ENCODE results near the gene AKAP6.
"Not testable (repeated sequence)": the region's sequence is repeated elsewhere in the genome, so short reads cannot be mapped to it uniquely, and the experiment has no call there.

Gene AKAP6

DNA sequence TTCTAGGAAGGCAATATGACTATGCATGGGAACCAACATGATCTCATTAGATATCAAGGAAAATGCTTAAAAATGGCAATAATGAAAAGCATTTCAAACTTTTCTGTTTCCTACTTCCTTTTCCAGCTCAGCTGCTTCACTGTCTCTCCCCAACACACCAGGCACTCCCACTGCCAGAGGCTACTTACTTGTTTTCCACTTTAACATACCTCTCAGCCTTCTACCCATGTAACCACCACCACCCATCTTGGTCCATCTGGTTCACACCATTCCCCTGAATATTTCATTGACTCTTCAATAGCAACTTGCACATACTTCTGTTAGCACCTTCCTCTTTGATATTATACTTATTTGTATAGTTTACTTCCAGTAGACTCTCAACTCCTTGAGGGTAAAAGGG lies 441.3 kb downstream of the AKAP6 start:
- H3K27me3 ChIP-seq (ENCODE audit: insufficient read depth, low read length), result no peaks in the 10 kb centered on the region
- no peaks in the 10 kb centered on the region for H3K9me3 ChIP-seq (ENCODE audit: insufficient read depth, low read depth, low read length)
- no peaks in the 10 kb centered on the region for H3K4me1 ChIP-seq (ENCODE audit: insufficient read depth, low read length)
- H3K4me3 ChIP-seq (ENCODE audit: low read length), result no peak overlapping the region
- H3K36me3 ChIP-seq (ENCODE audit: insufficient read depth, low read length), result no peaks in the 10 kb centered on the region
- no peak overlapping the region for H3K27ac ChIP-seq (ENCODE audit: low read depth, low read length)
- H3K9ac ChIP-seq (ENCODE audit: low read depth, low read length), result no peak overlapping the region

DNA sequence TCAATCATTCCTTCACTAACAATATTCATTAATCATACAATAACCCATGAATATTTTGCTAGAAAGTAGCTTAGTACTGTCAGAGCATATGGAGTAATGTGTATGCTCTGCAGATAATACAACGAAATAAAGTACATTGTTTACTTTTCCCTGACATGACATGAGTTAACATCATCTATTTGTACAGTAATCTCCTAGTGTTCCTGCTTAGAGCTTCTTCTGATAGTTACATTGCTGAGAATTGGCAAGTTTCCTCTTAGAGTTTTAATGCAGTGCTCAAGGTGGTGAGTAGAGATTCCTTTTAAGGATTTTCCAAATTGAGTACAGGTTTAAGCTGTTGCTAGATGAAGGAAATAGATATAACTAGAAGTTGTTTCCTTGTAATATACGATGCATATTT lies 445.1 kb downstream of the AKAP6 start:
- Histone ChIP-seq H3K36me3 (ENCODE audit: insufficient read depth, low read length) (no peaks in the 10 kb centered on the region), H3K4me3 (ENCODE audit: low read length) (no peak overlapping the region), H3K9me3 (ENCODE audit: insufficient read depth, low read depth, low read length) (no peaks in the 10 kb centered on the region), H3K27me3 (ENCODE audit: insufficient read depth, low read length) (no peaks in the 10 kb centered on the region), H3K27ac (ENCODE audit: low read depth, low read length) (no peak overlapping the region), H3K9ac (ENCODE audit: low read depth, low read length) (no peak overlapping the region), H3K4me1 (ENCODE audit: insufficient read depth, low read length) (no peaks in the 10 kb centered on the region)
- WGBS, result 97% methylated on average over 2 of the region's 2 CpGs

DNA sequence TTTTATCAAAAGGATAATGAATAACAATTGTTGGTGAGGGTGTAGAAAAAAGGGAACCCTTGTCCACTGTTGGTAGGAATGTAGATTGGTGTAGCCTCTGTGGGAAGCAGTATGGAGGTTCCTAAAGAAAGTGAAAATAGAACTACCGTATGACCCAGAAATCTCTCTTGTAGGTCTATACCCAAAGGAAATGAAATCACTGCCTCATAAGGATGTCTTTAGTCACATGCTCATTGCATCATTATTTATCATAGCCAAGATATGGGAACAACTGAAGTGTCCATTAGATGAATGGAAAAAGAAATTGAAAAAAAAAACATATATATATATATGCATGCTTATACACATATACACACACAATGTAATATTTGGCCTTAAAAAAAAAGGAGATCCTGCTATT lies 450.7 kb downstream of the AKAP6 start:
- Histone ChIP-seq H3K9me3 (ENCODE audit: insufficient read depth, low read depth, low read length) (no peaks in the 10 kb centered on the region), H3K4me3 (ENCODE audit: low read length) (no peak overlapping the region), H3K27me3 (ENCODE audit: insufficient read depth, low read length) (no peaks in the 10 kb centered on the region), H3K27ac (ENCODE audit: low read depth, low read length) (no peak overlapping the region), H3K36me3 (ENCODE audit: insufficient read depth, low read length) (no peaks in the 10 kb centered on the region), H3K4me1 (ENCODE audit: insufficient read depth, low read length) (no peaks in the 10 kb centered on the region), H3K9ac (ENCODE audit: low read depth, low read length) (no peak overlapping the region)
- 100% methylated on average over 1 of the region's 1 CpG for WGBS

DNA sequence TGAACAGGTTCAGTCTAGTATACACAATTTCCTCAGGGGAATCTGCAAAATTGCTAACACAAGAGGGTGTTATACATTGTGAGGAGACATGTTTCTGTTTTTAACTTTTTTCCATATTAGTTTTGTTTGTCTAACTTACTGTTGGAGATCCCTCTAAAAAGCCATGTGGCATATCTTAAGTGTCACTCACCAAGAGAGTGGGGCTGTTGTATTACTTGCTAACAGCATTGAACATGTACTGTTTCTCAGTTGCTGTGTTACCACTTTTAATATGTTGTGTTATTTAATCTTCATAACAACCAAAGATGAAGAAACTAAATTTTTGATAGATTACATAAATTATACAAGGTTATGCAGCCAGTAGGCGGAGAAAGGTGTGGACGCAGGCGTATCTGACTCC lies 455.3 kb downstream of the AKAP6 start:
- Histone ChIP-seq H3K9ac (ENCODE audit: low read depth, low read length) (no peak overlapping the region), H3K9me3 (ENCODE audit: insufficient read depth, low read depth, low read length) (no peaks in the 10 kb centered on the region), H3K27ac (ENCODE audit: low read depth, low read length) (no peak overlapping the region), H3K4me3 (ENCODE audit: low read length) (no peak overlapping the region), H3K27me3 (ENCODE audit: insufficient read depth, low read length) (no peaks in the 10 kb centered on the region), H3K4me1 (ENCODE audit: insufficient read depth, low read length) (no peaks in the 10 kb centered on the region), H3K36me3 (ENCODE audit: insufficient read depth, low read length) (no peaks in the 10 kb centered on the region)
- WGBS, result 94% methylated on average over 3 of the region's 3 CpGs

DNA sequence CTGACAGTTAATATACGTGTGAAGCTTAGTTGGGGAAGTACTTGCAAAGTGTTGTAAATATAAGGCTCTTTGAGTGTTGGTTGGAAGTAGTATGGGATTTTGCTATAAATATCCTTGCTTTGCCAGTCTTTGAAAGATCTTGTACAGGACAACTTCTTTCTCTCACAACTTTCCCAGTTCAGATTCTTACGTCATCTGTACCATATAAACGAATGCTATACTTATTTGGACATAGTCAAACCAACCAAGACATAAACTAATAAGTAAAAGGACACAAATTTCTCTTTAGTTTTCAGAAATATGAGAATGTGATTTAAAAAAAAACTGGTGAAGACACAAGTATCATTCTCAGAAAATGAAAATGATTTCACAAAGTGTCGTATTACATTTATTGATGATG lies 456.5 kb downstream of the AKAP6 start:
- Histone ChIP-seq H3K36me3 (ENCODE audit: insufficient read depth, low read length) (no peaks in the 10 kb centered on the region), H3K27ac (ENCODE audit: low read depth, low read length) (no peak overlapping the region), H3K9me3 (ENCODE audit: insufficient read depth, low read depth, low read length) (no peaks in the 10 kb centered on the region), H3K27me3 (ENCODE audit: insufficient read depth, low read length) (no peaks in the 10 kb centered on the region), H3K9ac (ENCODE audit: low read depth, low read length) (no peak overlapping the region), H3K4me1 (ENCODE audit: insufficient read depth, low read length) (no peaks in the 10 kb centered on the region), H3K4me3 (ENCODE audit: low read length) (no peak overlapping the region)
- 70% methylated on average over 4 of the region's 4 CpGs for WGBS

DNA sequence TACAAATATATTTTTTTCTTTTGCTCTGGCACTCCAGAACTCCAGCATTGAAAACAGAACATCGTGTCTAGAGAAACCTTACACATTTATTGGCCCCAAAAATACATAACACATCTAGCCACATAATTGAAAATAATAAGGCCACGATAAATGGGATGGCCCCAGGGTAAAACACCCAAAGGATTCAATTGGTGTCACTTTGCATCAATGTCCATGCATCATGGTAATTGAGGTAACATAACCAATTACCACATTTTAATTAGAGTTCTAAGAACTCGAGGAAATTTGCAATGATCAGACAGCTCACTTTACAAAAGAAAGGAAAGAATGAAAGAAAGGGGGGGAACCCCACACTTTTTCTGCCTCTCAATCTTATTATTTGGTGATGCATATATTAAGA lies 457.8 kb downstream of the AKAP6 start:
- Histone ChIP-seq H3K4me1 (ENCODE audit: insufficient read depth, low read length) (no peaks in the 10 kb centered on the region), H3K4me3 (ENCODE audit: low read length) (no peak overlapping the region), H3K9me3 (ENCODE audit: insufficient read depth, low read depth, low read length) (no peaks in the 10 kb centered on the region; the same call in 1 of the 2 replicates), H3K9ac (ENCODE audit: low read depth, low read length) (no peak overlapping the region), H3K36me3 (ENCODE audit: insufficient read depth, low read length) (no peaks in the 10 kb centered on the region), H3K27me3 (ENCODE audit: insufficient read depth, low read length) (no peaks in the 10 kb centered on the region), H3K27ac (ENCODE audit: low read depth, low read length) (no peak overlapping the region)
- 97% methylated on average over 2 of the region's 3 CpGs for WGBS

DNA sequence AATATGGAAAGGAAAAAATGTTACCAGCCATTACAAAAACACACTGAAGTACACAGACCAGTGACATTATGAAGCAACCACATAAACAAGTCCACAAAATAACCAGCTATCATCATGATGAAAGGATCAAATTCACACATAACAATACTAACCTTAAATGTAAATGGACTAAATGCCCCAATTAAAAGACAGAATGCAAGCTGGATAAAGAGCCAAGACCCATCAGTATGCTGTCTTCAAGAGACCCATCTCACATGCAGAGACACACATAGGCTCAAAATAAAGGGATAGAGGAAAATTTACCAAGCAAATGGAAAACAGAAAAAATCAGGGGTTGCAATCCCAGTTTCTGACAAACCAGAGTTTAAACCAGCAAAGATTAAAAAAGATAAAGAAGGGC lies 463.9 kb downstream of the AKAP6 start:
- not testable (repeated sequence) for H3K27ac ChIP-seq (ENCODE audit: low read depth, low read length)
- peaks cover 14% of the 10 kb centered on the region for H3K9me3 ChIP-seq (ENCODE audit: insufficient read depth, low read depth, low read length)

DNA sequence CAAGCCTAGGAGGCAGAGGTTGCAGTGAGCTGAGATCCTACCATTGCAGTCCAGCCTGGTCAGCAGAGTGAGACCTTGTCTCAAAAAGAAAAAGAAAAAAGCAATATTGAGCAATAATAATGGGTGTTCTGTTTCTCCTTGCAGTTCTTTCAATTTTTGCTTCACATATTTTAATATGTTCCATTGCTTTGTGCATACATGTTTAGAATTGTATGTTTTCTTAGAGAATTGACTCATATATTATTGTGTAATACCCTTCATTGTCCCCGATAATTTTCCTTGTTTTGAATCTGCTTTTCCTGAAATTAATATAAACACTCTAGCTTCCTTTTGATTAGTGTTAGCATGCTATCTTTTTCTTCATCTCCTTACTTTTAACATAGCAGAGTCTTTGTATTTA lies 471.2 kb downstream of the AKAP6 start:
- no peak overlapping the region for H3K27ac ChIP-seq (ENCODE audit: low read depth, low read length)
- H3K9ac ChIP-seq (ENCODE audit: low read depth, low read length), result no peak overlapping the region
- H3K4me3 ChIP-seq (ENCODE audit: low read length), result no peak overlapping the region
- no peaks in the 10 kb centered on the region for H3K27me3 ChIP-seq (ENCODE audit: insufficient read depth, low read length)
- H3K9me3 ChIP-seq (ENCODE audit: insufficient read depth, low read depth, low read length), result peaks cover 39% of the 10 kb centered on the region
- H3K36me3 ChIP-seq (ENCODE audit: insufficient read depth, low read length), result no peaks in the 10 kb centered on the region
- 100% methylated on average over 1 of the region's 1 CpG for WGBS
- H3K4me1 ChIP-seq (ENCODE audit: insufficient read depth, low read length), result no peaks in the 10 kb centered on the region

More for the DNA sequence above, 463.9 kb downstream of the AKAP6 start:
- H3K4me3 ChIP-seq (ENCODE audit: low read length); H3K36me3 ChIP-seq (ENCODE audit: insufficient read depth, low read length); H3K9ac ChIP-seq (ENCODE audit: low read depth, low read length); H3K4me1 ChIP-seq (ENCODE audit: insufficient read depth, low read length); H3K27me3 ChIP-seq (ENCODE audit: insufficient read depth, low read length): not testable (repeated sequence)

DNA sequence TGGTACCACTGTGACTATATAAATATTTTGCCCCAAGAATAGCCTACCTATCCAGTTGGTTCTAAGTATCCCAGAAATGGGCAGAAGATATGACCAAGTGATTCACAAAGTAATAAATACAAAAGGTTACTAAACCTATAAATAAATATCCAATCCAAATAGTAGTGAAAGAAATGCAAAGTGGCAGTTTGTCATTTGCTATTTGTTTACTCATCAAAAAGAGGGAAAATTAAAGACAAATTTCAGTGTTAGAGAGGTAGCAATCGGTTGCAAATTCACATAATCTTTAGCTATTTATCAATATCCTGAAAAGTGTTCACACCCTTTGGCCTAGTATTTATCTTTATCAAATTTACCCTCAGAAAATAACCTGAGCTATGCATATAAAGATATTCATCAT lies 473.2 kb downstream of the AKAP6 start:
- Histone ChIP-seq H3K4me1 (ENCODE audit: insufficient read depth, low read length) (no peaks in the 10 kb centered on the region), H3K9ac (ENCODE audit: low read depth, low read length) (no peak overlapping the region), H3K4me3 (ENCODE audit: low read length) (no peak overlapping the region), H3K36me3 (ENCODE audit: insufficient read depth, low read length) (no peaks in the 10 kb centered on the region), H3K27ac (ENCODE audit: low read depth, low read length) (no peak overlapping the region), H3K9me3 (ENCODE audit: insufficient read depth, low read depth, low read length) (peaks cover 46% of the 10 kb centered on the region), H3K27me3 (ENCODE audit: insufficient read depth, low read length) (no peaks in the 10 kb centered on the region)
- 100% methylated on average over 1 of the region's 1 CpG for WGBS

DNA sequence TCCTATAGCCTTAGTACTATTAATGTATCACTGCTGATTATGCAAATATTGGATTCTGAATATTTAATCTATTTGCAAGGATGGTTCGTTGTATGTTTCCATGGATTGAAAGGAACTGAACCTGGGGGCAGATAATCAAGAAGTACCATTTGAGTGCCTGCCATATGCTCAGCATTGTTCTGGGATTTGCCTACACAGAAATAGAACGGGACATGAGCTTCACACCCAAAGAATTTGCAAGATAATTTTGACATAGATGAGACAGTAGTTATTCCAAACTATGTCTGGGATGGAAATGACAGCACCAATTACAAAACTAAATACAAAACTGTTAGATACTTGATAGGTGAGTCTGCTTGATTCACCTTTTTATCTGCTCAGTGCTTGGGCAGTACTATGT lies 476.9 kb downstream of the AKAP6 start:
- Histone ChIP-seq H3K9ac (ENCODE audit: low read depth, low read length) (no peak overlapping the region), H3K4me3 (ENCODE audit: low read length) (no peak overlapping the region), H3K27ac (ENCODE audit: low read depth, low read length) (no peak overlapping the region), H3K9me3 (ENCODE audit: insufficient read depth, low read depth, low read length) (peaks cover 32% of the 10 kb centered on the region), H3K4me1 (ENCODE audit: insufficient read depth, low read length) (peaks cover 29% of the 10 kb centered on the region), H3K36me3 (ENCODE audit: insufficient read depth, low read length) (no peaks in the 10 kb centered on the region), H3K27me3 (ENCODE audit: insufficient read depth, low read length) (no peaks in the 10 kb centered on the region)
- 88% methylated on average over 2 of the region's 2 CpGs for WGBS

DNA sequence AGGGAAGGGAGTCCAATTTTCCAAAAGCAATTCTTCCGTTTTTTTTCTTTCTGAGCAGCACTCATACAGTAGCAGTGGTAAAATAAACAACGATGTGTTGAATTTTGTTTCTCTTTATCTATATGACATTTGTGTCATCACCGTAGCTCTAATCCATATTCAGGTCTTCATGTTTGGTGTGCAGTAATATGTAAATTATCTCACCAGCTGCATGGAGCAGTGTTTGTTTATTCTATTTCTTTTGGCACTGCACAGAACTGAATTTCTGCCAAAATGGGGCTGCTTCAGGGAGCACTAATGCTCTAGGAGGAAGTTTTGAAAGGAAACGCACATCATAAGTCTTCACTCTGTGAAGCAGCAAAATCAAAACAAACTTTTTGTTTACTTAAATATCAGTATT lies 479.5 kb downstream of the AKAP6 start:
- Histone ChIP-seq H3K9ac (ENCODE audit: low read depth, low read length) (no peak overlapping the region), H3K4me3 (ENCODE audit: low read length) (no peak overlapping the region), H3K36me3 (ENCODE audit: insufficient read depth, low read length) (no peaks in the 10 kb centered on the region), H3K4me1 (ENCODE audit: insufficient read depth, low read length) (peaks cover 48% of the 10 kb centered on the region), H3K27ac (ENCODE audit: low read depth, low read length) (no peak overlapping the region; the same call in 1 of the 2 replicates), H3K9me3 (ENCODE audit: insufficient read depth, low read depth, low read length) (peaks cover 18% of the 10 kb centered on the region), H3K27me3 (ENCODE audit: insufficient read depth, low read length) (no peaks in the 10 kb centered on the region)
- WGBS, result 96% methylated on average over 2 of the region's 4 CpGs

DNA sequence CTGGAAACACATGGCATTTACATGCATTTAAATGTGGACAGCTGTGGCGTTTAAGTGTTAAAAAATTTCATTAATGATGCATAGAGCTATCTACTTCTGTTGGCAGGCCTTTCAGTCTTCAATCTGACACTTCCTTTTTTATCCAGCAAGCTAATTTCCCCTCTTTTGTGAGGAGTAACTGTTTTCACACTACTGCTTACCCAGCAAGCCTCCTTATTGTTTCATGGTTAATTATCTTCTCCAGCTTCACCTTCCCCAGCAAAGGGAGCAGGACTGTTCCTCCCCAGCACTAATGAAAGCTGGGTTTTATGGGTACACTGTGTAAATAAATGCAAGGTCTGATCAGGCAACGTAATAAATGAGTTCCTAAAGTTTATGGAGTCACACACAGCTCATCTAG lies 480.2 kb downstream of the AKAP6 start:
- peak overlapping the region; percentile 5; the same call in 1 of the 2 replicates for H3K27ac ChIP-seq (ENCODE audit: low read depth, low read length)

More for the DNA sequence above, 480.2 kb downstream of the AKAP6 start:
- H3K4me1 ChIP-seq (ENCODE audit: insufficient read depth, low read length), result peaks cover 54% of the 10 kb centered on the region
- peaks cover 12% of the 10 kb centered on the region for H3K9me3 ChIP-seq (ENCODE audit: insufficient read depth, low read depth, low read length)
- H3K27me3 ChIP-seq (ENCODE audit: insufficient read depth, low read length), result no peaks in the 10 kb centered on the region
- WGBS, result 54% methylated on average over 2 of the region's 2 CpGs
- H3K36me3 ChIP-seq (ENCODE audit: insufficient read depth, low read length), result no peaks in the 10 kb centered on the region
- no peak overlapping the region for H3K4me3 ChIP-seq (ENCODE audit: low read length)
- no peak overlapping the region; the same call in 1 of the 2 replicates for H3K9ac ChIP-seq (ENCODE audit: low read depth, low read length)

Data from HUES64 (cell line).